ENCODE data around the gene WSB2.

The WSB2 gene

GRCh38 chr12:118061873-118062843 is 1.2 kb upstream of the WSB2 start:
- peak; percentile 38 for DNase-seq

- peak; percentile 16 for DNase-seq
Observed at GRCh38 chr12:118060301-118061010, 523 bp downstream of the WSB2 start.

GRCh38 chr12:118059341-118060191 is 1.4 kb downstream of the WSB2 start:
- no peak for DNase-seq

GRCh38 chr12:118058881-118059280 is 2.1 kb downstream of the WSB2 start:
- no peak for DNase-seq

- DNase-seq = no peak
Observed at GRCh38 chr12:118058227-118058626, 2.8 kb downstream of the WSB2 start.

GRCh38 chr12:118055865-118056773 is 4.9 kb downstream of the WSB2 start:
- DNase-seq = no peak

- DNase-seq = peak; percentile 6
Observed at GRCh38 chr12:118055144-118055557, 5.8 kb downstream of the WSB2 start.

GRCh38 chr12:118053071-118053985 is 7.7 kb downstream of the WSB2 start:
- no peak for DNase-seq

- DNase-seq = no peak
Observed at GRCh38 chr12:118052324-118053070, 8.5 kb downstream of the WSB2 start.

GRCh38 chr12:118050972-118051910 is 9.7 kb downstream of the WSB2 start:
- DNase-seq = no peak

GRCh38 chr12:118046430-118046829 is 14.5 kb downstream of the WSB2 start:
- no peak for DNase-seq

- DNase-seq = no peak
Observed at GRCh38 chr12:118044577-118044976, 16.4 kb downstream of the WSB2 start.

GRCh38 chr12:118044075-118044474 is 16.9 kb downstream of the WSB2 start:
- DNase-seq = no peak

- DNase-seq = no peak
Observed at GRCh38 chr12:118042091-118042490, 18.9 kb downstream of the WSB2 start.

GRCh38 chr12:118038137-118038536 is 22.8 kb downstream of the WSB2 start:
- DNase-seq = no peak

- DNase-seq = no peak
Observed at GRCh38 chr12:118036672-118037411, 24.1 kb downstream of the WSB2 start.

GRCh38 chr12:118035190-118036041 is 25.6 kb downstream of the WSB2 start:
- no peak for DNase-seq

Measured in NCI-H748 treated with DMSO at 0.1 percent for 48 hours (cell line).